ENCODE measurements around the gene LIN28B.
"Not testable (repeated sequence)": the region's sequence is repeated elsewhere in the genome, so short reads cannot be mapped to it uniquely, and the experiment has no call there.

Gene LIN28B

GRCh38 chr6:105075210-105075609 is 118.3 kb downstream of the LIN28B start:
- no peak for DNase-seq

DNA sequence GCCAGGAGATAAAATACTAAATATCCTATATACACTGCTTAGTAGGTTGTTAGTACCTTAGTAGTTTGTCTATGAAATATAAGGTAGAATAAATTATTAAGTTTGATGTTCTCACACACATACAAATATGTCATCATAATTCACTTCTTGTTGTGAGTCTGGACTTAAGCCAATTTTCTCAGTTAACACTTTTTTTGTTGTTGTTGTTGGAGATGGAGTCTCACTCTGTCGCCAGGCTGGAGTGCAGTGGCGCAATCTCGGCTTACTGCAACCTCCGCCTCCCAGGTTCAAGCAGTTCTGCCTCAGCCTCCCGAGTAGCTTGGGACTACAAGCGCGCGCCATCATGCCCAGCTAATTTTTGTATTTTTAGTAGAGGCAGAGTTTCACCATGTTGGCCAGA is 119.5 kb downstream of the LIN28B start:
- not testable (repeated sequence) for DNase-seq

DNA sequence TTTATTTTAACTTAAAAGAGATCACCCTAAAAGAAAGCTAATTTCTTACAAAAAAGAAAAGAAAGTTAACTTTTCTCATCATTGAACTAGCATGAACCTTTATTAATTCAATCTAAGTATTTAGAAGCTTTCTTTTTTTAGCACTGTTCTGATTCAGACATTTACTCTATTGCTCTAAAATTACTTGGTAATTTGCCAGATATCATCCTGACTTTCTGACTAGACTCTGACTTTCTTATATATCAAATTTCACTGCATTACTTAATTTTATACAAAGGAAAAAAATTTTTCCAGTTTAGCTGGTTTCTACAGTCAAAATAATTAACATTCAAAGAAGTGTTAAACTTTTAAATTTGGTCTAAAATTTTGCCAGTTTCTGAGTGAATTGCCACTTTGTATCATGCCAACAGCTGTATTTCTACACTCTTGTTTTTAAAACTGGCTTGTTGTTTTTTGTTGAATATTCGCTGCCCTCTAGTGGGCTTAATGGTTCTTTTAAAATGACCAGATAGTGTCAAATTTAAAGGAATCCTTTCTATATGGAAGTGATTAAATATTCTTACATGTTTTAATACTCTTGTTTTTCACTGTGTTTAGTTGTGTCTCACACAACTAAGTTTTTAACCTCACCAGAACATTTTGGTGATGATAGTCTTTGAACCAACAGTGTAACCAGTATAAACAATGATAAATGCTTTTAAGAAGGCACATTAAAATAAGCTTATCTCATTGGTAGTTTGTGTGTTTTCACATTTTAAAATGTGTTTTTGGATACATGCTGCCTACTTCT is 120.9 kb downstream of the LIN28B start:
- no peak for DNase-seq

DNA sequence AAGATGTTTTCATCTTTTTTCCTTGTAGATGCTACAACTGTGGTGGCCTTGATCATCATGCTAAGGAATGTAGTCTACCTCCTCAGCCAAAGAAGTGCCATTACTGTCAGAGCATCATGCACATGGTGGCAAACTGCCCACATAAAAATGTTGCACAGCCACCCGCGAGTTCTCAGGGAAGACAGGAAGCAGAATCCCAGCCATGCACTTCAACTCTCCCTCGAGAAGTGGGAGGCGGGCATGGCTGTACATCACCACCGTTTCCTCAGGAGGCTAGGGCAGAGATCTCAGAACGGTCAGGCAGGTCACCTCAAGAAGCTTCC is 121.4 kb downstream of the LIN28B start:
- DNase-seq, result no peak

GRCh38 chr6:105080279-105080678 is 123.4 kb downstream of the LIN28B start:
- no peak for DNase-seq

DNA sequence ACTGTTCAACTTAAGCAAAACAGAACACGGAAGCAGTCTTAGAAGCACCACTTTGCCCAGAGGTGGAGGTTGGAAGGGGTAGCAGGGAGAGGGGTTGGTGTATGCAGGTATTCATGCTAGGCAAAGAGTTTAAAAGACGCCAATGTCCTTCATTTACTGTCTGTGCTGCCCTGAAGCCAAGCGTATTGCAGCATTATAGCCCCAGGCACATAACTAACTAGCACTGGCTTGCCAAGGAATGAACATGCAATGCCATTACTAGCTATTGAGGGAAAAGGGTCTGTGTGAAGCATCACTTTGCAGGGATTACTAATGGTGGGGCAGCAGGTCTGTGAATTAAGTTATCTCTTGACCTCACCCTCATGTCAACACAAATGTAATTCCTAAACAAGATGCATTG is 124.8 kb downstream of the LIN28B start:
- DNase-seq, result not testable (repeated sequence)

- no peak for DNase-seq
Measured at GRCh38 chr6:105087571-105088211, 130.8 kb downstream of the LIN28B start.

DNA sequence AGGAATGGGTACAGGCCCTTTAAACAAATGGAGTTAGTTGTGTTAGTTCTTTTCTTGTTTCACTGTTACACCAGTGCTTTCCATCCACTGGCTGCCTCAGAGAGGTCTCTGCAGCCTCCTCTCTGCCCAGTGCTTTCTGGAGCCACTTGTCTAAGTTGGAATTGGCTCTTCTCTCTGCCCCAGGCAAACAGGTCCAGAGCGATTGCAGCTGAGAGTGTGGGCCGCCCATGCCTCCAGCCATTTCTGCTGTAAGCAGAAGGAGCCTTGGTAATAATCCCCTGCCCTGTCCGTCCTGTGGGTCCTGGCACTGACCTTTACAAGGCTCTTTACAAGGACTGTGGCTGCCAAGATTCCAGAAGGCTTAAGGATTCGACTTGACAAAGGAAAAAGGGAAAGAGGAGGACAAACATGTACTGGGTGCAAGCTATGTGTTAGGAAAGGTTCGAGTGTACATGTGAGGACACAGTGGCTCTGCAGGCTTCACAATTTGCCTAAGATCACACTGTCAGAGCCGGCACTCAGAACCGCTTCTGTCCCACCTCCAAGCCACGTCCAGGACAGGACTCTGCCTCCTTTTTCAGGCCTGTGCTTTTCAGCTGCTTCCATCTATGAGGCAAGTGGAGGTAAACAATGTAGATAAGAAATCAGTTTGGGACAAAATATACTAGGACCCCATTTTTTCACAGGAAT is 134.4 kb downstream of the LIN28B start:
- DNase-seq, result no peak

- DNase-seq, result no peak
Measured at GRCh38 chr6:105094133-105094640, 137.3 kb downstream of the LIN28B start.

DNA sequence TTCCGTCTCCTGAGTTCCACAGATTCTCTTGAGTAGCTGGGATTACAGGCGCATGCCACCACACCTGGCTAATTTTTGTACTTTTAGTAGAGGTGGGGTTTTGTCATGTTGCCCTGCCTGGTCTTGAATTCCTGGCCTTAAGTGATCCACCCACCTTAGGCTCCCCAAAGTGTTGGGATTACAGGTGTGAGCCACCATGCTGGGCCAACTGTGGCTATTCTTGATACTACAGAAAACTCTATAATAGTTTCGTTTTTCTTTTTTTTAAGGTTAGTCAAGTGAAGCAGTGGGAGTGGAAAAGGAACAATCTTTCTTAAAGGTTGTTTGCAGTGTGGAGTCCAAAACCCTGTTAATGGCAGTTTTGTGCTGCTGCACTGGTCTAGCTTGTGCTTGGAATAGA is 138.2 kb downstream of the LIN28B start:
- DNase-seq, result no peak

GRCh38 chr6:105097288-105097687 is 140.4 kb downstream of the LIN28B start:
- DNase-seq, result no peak

GRCh38 chr6:105099371-105099770 is 142.5 kb downstream of the LIN28B start:
- no peak for DNase-seq

- no peak for DNase-seq
Measured at GRCh38 chr6:105102186-105102585, 145.3 kb downstream of the LIN28B start.

- no peak for DNase-seq
Measured at GRCh38 chr6:105105094-105105493, 148.2 kb downstream of the LIN28B start.

DNA sequence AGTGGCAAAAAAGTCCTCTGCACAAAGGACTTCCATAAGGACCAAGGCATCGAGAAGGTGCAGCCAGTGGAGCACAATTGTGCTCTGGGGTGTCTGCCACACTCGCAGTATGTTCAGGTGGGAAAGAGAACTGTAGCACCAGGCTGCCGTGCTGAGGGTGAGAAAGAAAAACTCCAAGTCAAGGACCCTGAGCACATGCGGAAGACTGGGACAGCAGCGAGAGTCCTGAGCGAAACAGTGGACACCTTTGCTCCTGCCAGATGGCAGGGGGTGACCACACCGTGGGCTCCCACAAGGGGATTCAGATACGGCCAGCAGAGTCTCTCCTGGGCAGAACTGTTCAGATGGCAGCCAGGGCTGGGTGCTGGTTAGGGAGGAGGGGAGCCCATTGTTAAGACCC is 149.4 kb downstream of the LIN28B start:
- DNase-seq, result no peak

DNA sequence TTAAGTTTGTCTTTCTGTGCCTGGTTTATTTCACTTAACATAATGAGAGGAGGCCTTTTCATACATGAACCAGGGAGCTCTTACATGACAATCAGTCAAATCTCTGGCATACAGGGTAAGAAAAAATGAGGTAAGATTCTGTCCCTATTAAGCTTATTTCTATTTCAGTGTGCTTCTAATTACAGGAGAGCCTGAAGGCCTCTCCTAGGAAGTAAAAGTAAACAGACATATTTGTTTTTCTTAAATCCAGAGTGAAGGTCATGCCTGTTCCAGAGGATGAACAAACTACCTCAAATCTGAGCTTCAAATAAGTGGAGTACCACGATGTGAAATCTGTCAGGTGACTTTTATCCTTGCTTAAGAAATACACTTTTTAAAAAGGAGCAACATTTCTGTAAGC is 150.3 kb downstream of the LIN28B start:
- DNase-seq, result no peak

- DNase-seq, result no peak
Measured at GRCh38 chr6:105108631-105109262, 151.8 kb downstream of the LIN28B start.

DNA sequence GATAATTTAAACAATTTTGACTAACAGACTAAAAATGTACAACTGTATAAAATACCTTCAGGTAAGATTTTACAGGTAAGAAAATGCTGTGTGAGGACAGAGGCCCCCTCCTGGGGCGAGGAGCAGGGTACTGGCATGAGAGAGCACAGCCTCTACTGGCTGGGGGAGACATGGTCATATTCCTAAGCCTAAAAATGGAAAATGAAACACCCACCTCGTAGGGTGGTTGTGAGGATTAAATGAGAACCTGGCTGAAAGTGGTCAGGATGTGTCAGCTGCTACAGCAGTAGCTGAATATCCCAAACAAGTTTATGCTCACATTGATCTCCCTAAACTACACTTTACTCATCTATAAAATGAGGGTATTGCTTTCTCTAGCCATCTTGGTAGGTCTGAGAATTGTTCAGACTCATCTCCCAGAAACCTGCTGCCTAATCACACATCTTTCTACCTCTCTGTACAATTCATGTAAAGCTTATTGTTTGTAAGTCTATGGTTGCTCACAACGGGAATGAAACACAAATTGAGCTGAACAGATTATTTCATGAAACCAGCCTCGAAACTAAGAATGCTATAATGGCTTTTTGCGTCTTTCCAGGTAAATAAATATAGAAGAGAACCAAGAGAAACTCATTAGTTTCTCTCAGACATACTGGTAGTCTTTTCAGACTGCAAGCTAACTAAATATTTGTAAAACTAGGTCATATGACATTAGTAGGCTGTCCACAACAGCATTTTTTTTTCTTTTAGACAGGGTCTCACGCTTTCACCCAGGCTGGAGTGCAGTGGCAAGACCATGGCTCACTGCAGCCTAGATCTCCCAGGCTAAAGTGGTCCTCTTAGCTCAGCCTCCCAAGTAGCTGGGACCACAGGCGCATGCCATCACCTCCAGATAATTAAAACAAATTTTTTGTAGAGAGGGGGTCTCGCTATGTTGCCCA is 153.3 kb downstream of the LIN28B start:
- no peak for DNase-seq

- no peak for DNase-seq
Measured at GRCh38 chr6:105111105-105111504, 154.2 kb downstream of the LIN28B start.

DNA sequence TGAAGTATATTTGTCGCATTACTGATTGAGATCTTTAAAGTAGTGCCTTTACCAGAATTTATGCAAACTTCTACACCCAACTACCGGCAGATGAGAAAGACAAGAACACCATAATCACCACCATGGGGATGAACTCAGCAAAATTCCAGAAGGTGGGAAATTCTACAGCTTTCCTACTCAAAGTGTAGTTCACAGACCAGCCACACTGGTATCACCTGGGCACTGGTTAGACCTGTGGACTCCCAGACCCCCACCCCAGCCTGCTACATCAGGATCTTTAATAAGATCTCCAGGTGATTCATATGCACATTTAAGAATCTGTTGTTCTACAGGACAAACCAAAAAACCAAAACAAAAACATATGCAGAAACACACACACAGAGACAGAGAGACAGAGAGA is 155.0 kb downstream of the LIN28B start:
- no peak for DNase-seq

DNA sequence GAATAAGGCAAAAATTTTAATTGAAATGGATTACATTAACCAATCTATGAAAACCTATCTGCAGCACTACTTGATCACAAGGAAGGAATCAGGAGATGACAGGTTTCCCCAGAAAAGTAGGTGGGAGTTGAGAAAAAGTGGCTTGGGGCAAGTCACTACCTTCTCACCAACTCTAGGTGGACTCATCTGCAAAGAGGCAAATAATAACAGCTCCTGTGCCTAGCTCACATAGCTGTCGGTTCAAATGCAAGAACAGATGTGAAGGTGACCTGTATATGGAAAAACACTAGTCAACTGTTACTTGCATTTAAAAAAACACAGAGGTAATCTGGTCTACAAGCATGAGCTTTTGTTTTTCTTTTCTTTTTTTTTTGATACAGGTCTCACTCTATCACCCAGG is 155.7 kb downstream of the LIN28B start:
- DNase-seq, result no peak

- DNase-seq, result no peak
Measured at GRCh38 chr6:105113422-105113821, 156.5 kb downstream of the LIN28B start.

Measured in activated CD4-positive, CD25-positive, alpha-beta regulatory T cell (primary cell).